ENCODE measurements around the gene BMAL2. TPM values are rescaled to one million over a fixed set of nuclear protein-coding genes. Genes with fewer than 3 reads are reported as not detected.
A peak's percentile ranks its signal among the peaks of the same experiment; 100 is the strongest.

BMAL2 gene
- total RNA-seq, 1 donor from 2014 or later = 58.8 TPM

DNA sequence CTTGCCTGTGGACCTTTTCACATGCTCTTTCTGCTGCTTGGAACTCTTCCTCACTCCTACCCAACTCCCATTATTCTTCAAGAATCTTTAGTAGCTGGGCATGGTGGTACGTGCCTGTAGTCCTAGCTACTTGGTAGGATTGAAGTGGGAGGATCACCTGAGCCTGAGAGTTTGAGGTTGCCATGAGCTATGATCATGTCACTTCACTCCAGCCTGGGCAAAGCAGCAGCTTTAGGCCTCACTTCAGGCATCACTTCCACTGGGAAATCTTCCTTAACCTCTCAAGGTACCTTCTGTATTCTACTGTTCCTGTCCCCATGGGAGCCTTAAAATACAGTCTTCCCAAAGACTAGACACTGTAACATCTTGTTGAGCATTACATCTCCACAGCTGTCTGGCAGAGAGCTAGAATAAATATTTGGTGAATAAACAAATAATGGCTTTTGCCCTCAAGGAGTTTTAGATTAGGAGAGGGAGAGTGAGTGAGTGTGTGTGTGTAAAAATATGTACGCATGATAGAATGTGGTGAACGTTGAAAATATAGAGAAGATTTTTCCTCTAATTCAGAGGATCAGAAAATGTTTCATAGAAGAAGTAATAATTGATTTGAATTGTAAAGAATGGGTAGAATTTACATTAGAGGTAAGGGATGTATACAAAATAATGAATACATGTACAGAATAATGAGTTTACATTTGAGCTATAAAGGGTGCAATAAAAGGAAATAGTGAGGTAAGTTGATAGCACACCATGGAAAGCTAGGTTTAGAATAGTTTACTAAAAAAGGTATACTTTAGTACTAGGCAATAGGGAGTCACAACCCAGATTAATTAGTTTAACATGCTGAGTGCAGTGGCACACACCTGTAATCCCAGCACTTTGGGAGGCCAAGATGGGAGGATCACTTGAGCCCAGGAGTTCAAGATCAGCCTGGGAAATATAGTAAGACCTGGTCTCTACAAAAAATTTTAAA, 29.2 kb upstream of the BMAL2 start:
- intact Hi-C loops (cut with micrococcal nuclease) = no loop called here

DNA sequence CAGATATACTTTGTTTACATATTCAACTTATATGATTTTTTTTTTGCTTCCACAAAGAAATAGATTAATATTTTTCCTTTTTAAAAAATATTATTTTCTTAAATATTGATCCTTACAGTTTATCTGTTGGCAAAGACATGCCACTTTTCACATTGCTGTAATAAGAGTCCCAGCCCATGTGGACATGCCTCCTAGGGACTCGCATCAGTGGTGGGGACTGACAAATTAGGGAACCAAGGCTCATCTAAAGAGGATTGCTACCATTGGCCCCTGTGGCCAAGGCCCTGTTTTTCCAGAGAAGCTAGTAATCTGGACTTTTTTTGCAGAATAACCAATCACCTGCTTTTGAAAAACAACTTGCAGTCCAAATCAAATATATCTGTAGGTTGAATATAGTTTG, 27.8 kb upstream of the BMAL2 start:
- Mint-ChIP-seq H3K27ac (no peak overlapping the region), H3K4me1 (peaks cover 10% of the 10 kb centered on the region), H3K9me3 (no peaks in the 10 kb centered on the region), H3K27me3 (no peaks in the 10 kb centered on the region), H3K4me3 (no peak overlapping the region), H3K36me3 (ENCODE audit: low read depth) (peaks cover 21% of the 10 kb centered on the region)
- no peak for DNase-seq
- intact Hi-C loops (cut with micrococcal nuclease) = loop anchor here (1.0 to 5.0 kb wide), 3 partner anchors 63 to 453 kb away; partner anchors contain the start of gene STK38L

More for the DNA sequence above, 29.2 kb upstream of the BMAL2 start:
- Mint-ChIP-seq H3K27me3 (no peaks in the 10 kb centered on the region), H3K36me3 (ENCODE audit: low read depth) (peaks cover 25% of the 10 kb centered on the region), H3K4me1 (peaks cover 5% of the 10 kb centered on the region), H3K4me3 (no peak overlapping the region), H3K9me3 (no peaks in the 10 kb centered on the region), H3K27ac (no peak overlapping the region)
- no peak for DNase-seq

DNA sequence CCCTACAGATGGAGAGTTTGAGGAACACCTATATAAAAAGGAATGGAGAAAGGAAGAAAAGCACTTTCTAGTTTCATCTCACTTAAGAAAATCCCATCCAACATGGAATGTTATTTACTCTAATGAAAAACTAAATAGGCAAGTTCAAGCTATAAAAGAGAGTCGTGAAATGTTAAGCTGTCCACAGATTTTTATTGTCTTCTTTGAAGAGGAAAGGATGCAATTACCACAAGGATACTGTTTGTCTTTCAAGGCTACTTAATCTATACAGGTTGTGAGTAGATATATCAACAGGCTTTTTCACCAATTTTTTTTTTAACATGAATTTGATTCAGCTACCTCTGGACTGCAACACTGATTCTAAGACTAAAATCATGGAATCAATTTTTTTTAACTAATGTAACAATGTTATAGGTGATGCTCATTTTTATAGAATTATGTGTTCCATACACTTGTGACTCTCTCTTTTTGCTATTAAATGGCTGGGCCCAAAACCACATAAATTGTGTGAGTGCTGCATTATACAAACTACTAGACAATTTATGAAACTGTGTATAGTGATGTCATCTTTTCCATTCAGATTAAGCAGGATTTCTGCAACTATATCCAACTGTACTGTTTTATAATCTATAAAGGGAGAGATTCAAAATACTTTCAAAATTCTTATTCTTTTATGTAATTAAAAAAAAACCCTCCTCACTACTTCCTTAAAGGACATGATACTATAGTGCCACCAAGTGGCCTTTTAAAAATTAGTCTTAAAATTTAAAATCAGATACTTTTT, 26.8 kb upstream of the BMAL2 start:
- intact Hi-C loops (cut with micrococcal nuclease) = loop anchor here (1.0 to 5.0 kb wide), 5 partner anchors 64 to 454 kb away; partner anchors contain the start of genes STK38L and TM7SF3
- H3K27ac Mint-ChIP-seq = no peak overlapping the region
- no peak for DNase-seq
- no peak overlapping the region for H3K4me3 Mint-ChIP-seq
- no peaks in the 10 kb centered on the region for H3K27me3 Mint-ChIP-seq
- no peaks in the 10 kb centered on the region for H3K9me3 Mint-ChIP-seq
- peaks cover 20% of the 10 kb centered on the region for H3K36me3 Mint-ChIP-seq (ENCODE audit: low read depth)
- H3K4me1 Mint-ChIP-seq = peaks cover 11% of the 10 kb centered on the region

DNA sequence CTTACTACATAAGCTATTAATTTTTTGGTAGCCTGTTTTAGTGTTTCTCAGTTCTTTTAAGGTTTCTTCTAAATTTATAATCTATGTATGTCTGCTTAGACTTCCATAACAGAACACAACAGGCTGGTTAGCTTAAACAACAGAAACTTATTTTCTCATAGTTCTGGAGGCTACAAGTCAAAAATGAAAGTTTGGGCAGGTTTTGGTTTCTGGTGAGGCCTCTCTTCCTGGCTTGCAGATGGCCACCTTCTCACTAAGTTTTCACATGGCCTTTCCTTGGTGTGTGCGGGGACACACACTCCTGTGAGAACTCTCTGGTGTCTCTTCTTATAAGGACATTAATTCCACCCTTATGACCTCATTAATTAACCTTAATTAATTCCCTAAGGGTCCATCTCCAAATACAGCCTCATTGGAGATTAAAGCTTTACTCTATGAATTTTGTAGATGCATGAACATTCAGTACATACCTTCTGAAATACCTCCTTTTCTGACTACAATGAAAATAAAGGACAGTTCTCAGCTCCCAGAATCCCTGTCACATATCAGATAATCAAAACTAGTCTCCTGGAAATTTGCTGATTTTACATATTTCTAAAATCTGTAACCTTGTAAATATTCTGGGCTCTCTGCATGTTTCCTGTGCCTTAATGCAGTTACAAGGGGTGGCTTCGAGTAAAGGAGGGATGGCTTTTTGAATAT, 23.2 kb upstream of the BMAL2 start:
- intact Hi-C loops (cut with micrococcal nuclease) = loop anchor here (5.0 kb wide), 2 partner anchors 67 to 457 kb away; partner anchors contain the start of gene STK38L
- Mint-ChIP-seq H3K4me3 (no peak overlapping the region), H3K27me3 (no peaks in the 10 kb centered on the region), H3K4me1 (peaks cover 11% of the 10 kb centered on the region), H3K27ac (no peak overlapping the region), H3K36me3 (ENCODE audit: low read depth) (peaks cover 23% of the 10 kb centered on the region), H3K9me3 (no peaks in the 10 kb centered on the region)
- DNase-seq = peak; percentile 60

DNA sequence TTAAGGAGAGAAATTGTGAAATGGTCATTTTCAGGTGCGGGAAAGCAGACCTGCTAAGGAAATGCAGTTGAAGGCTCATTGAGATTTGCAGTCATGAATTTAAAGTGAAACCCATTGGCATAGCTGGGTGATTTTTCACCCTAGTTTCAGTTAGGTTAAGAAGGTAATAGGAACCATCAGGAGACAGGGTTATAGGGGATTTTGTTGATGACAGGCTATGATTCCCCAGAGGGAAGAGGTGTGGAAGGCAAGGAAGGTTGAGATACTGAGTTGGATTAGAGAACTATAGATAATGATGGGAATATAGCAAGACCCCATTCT, 22.7 kb upstream of the BMAL2 start:
- H3K27me3 Mint-ChIP-seq = no peaks in the 10 kb centered on the region
- H3K4me3 Mint-ChIP-seq = no peak overlapping the region
- H3K9me3 Mint-ChIP-seq = no peaks in the 10 kb centered on the region
- peak; percentile 41 for DNase-seq
- H3K27ac Mint-ChIP-seq = no peak overlapping the region
- peaks cover 23% of the 10 kb centered on the region for H3K36me3 Mint-ChIP-seq (ENCODE audit: low read depth)
- peaks cover 11% of the 10 kb centered on the region for H3K4me1 Mint-ChIP-seq
- intact Hi-C loops (cut with micrococcal nuclease) = loop anchor here (5.0 kb wide), 2 partner anchors 68 to 458 kb away; partner anchors contain the start of gene STK38L

DNA sequence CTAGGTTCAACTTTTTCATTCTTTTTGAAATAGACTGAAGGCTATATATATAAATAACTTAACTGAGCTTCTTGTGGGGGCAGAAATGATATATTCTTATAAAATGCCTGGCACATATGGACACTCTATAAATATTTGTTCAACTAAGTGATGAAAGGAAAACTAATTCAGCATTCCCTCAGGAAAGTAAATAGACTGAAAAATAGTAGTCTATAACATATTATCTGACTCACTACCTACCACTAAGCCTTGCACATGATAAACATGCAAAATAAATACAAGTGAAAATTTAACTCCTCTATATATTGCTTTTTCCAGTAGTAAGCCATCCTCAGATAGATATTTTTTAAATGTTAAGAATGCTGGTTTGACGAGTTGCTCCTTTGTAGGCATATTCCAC, 15.7 kb upstream of the BMAL2 start:
- intact Hi-C loops (cut with micrococcal nuclease) = no loop called here
- H3K4me3 Mint-ChIP-seq = no peak overlapping the region
- no peaks in the 10 kb centered on the region for H3K9me3 Mint-ChIP-seq

DNA sequence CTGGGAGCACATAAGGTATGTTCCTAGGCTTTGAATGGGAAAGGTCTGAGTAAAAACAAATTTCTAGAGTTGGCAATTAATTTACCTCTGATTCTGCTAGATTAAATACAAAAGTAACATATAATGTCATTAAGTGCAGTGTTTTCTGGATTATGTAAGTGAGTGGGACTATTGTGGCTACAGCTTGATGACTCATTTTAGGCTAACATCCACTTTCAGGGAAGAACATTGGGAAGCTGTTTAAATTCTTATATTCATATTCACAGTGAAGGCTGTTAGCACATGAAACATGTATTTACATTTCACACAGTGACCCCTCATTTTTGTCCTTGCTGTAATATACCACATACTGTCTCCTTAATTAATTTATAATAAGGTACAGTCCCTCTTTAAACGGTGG, 13.2 kb upstream of the BMAL2 start:
- peaks cover 27% of the 10 kb centered on the region for H3K36me3 Mint-ChIP-seq (ENCODE audit: low read depth)
- no peaks in the 10 kb centered on the region for H3K9me3 Mint-ChIP-seq
- no peaks in the 10 kb centered on the region for H3K27me3 Mint-ChIP-seq
- intact Hi-C loops (cut with micrococcal nuclease) = no loop called here
- no peak overlapping the region for H3K27ac Mint-ChIP-seq
- no peak for DNase-seq
- H3K4me3 Mint-ChIP-seq = no peak overlapping the region
- peaks cover 2% of the 10 kb centered on the region for H3K4me1 Mint-ChIP-seq

More for the DNA sequence above, 15.7 kb upstream of the BMAL2 start:
- no peak for DNase-seq
- Mint-ChIP-seq H3K27me3 (no peaks in the 10 kb centered on the region), H3K27ac (no peak overlapping the region), H3K36me3 (ENCODE audit: low read depth) (peaks cover 25% of the 10 kb centered on the region), H3K4me1 (no peaks in the 10 kb centered on the region)

DNA sequence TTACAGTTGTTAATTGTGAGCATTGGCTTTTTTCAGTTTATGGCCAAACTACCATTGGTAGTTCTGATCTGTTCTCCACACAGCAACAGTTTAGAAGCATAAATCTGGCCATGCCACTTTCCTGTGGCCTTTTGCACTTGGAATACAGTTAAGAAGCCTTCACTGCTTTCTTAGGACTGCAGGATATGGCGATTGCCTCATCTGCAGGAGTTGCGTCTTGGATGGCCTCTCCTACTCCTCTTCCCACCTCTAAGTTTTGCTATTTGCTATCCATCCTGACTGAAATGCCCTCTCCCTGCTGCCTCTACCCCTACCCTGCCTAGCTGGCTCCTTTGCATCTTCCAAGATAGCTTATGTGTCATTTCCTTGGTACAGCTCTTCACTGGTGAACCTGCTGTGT, 12.8 kb upstream of the BMAL2 start:
- intact Hi-C loops (cut with micrococcal nuclease) = no loop called here
- no peak overlapping the region for H3K4me3 Mint-ChIP-seq
- H3K27ac Mint-ChIP-seq = peak overlapping the region; percentile 20
- peaks cover 27% of the 10 kb centered on the region for H3K36me3 Mint-ChIP-seq (ENCODE audit: low read depth)
- peaks cover 2% of the 10 kb centered on the region for H3K4me1 Mint-ChIP-seq
- no peaks in the 10 kb centered on the region for H3K27me3 Mint-ChIP-seq
- peak; percentile 43 for DNase-seq
- H3K9me3 Mint-ChIP-seq = no peaks in the 10 kb centered on the region

DNA sequence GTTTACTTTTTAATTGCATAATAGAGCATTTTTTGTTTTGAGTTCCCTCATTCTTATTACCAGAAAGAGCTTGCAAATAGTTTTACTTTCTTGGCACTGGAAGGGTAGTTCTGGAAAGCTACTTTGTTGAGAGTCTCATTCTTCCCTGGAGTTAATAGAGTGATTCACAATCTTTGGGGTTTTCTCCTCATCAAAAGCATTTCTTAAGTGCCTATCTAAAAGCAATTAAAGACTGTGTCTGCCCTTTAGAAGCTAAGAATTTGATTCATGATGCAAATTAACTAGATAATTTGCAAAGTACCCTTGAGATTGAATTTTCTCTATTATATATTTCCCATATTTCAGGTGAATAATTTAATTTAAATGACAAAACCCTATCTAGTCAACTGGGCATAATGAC, 8.1 kb upstream of the BMAL2 start:
- Mint-ChIP-seq H3K27ac (no peak overlapping the region), H3K27me3 (no peaks in the 10 kb centered on the region), H3K9me3 (no peaks in the 10 kb centered on the region), H3K36me3 (ENCODE audit: low read depth) (peaks cover 25% of the 10 kb centered on the region), H3K4me3 (no peak overlapping the region), H3K4me1 (peaks cover 9% of the 10 kb centered on the region)
- intact Hi-C loops (cut with micrococcal nuclease) = no loop called here
- DNase-seq = no peak

DNA sequence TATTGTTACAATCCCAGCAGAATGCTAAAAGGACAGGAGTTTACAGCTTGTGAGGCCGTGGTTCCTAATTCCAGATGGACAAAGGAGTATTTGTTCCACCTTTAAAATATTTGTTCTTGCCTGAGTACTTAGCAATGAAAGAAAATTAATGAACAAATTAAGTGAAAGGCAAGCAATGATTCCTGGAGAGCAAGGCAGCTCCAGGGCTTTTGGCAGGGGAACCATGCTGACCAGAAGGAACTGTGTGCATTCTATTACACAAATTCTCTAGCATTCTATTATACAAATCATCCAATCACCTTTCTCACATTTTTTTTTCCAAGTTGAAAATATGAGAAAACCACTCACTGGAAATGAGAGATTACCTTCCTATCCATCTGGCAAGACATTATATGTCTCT, 1.8 kb upstream of the BMAL2 start:
- H3K27ac Mint-ChIP-seq = peak overlapping the region; percentile 91
- peak overlapping the region; percentile 95 for H3K4me3 Mint-ChIP-seq
- no peak for DNase-seq
- no peaks in the 10 kb centered on the region for H3K27me3 Mint-ChIP-seq
- H3K9me3 Mint-ChIP-seq = no peaks in the 10 kb centered on the region
- peaks cover 51% of the 10 kb centered on the region for H3K4me1 Mint-ChIP-seq
- intact Hi-C loops (cut with micrococcal nuclease) = loop anchor here (2.0 to 5.0 kb wide), 8 partner anchors 51 to 1771 kb away; partner anchors contain the start of genes FGFR1OP2 and PPFIBP1
- peaks cover 12% of the 10 kb centered on the region for H3K36me3 Mint-ChIP-seq (ENCODE audit: low read depth)

DNA sequence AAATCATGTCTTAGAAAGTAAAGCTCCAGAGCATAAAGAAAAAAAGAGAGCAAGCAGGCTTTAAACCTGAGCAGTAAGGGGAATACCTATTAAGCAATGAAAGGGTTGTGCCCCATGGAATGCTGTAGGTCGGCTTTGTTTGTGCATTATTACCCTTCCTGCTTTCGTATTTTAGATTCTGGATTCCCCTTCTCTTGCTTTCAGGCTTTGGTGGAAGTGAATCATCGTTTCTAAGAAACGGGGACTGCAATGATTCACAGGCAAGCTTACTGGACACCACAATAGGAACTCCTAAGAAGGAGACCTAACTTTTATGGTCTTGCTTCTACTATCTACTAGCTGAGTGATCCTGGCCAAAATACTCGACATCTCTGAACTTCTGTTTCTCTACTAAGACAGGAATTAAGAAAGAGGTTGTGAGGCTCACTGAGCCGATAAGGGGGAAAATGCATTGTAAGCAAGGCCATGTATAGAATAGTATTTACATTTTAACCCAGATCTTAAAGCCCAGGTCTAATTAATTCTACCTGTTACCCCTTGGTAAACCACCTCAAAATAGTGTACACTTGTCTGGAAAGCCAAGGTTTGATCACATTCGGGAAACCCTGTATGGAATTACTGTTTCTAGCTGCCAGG, 1.2 kb upstream of the BMAL2 start:
- no peaks in the 10 kb centered on the region for H3K27me3 Mint-ChIP-seq
- peak; percentile 82 for DNase-seq
- H3K4me3 Mint-ChIP-seq = peak overlapping the region; percentile 95
- H3K9me3 Mint-ChIP-seq = no peaks in the 10 kb centered on the region
- intact Hi-C loops (cut with micrococcal nuclease) = loop anchor here (2.0 to 5.0 kb wide), 8 partner anchors 51 to 1771 kb away; partner anchors contain the start of genes FGFR1OP2 and PPFIBP1
- H3K27ac Mint-ChIP-seq = peak overlapping the region; percentile 91
- H3K4me1 Mint-ChIP-seq = peaks cover 56% of the 10 kb centered on the region
- peaks cover 12% of the 10 kb centered on the region for H3K36me3 Mint-ChIP-seq (ENCODE audit: low read depth)

DNA sequence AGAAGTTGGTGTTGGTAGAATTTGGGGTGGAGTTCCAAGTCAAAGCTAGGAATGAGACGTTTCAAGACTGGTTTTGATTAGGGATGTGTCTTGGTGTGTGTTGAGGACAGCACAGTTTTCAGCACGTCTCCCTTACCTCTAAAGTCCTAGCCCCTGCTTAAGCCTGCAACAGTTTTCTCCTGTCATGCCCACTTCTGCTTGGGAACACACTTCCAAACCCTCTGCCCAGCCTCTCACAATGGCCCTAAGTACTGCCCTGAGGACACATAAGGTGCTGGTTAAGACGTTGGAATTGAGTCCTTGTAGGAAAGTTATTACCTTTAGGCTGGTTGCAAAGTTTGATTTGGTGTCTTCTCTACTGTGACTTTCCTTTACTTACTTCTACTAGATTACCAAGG, 710 bp upstream of the BMAL2 start:
- H3K9me3 Mint-ChIP-seq = no peaks in the 10 kb centered on the region
- H3K36me3 Mint-ChIP-seq (ENCODE audit: low read depth) = peaks cover 9% of the 10 kb centered on the region
- intact Hi-C loops (cut with micrococcal nuclease) = loop anchor here (2.0 to 5.0 kb wide), 9 partner anchors 50 to 1770 kb away; partner anchors contain the start of genes FGFR1OP2, MRPS35 and PPFIBP1
- DNase-seq = peak; percentile 62
- H3K27me3 Mint-ChIP-seq = no peaks in the 10 kb centered on the region
- peak overlapping the region; percentile 91 for H3K27ac Mint-ChIP-seq
- peak overlapping the region; percentile 95 for H3K4me3 Mint-ChIP-seq
- peaks cover 56% of the 10 kb centered on the region for H3K4me1 Mint-ChIP-seq

DNA sequence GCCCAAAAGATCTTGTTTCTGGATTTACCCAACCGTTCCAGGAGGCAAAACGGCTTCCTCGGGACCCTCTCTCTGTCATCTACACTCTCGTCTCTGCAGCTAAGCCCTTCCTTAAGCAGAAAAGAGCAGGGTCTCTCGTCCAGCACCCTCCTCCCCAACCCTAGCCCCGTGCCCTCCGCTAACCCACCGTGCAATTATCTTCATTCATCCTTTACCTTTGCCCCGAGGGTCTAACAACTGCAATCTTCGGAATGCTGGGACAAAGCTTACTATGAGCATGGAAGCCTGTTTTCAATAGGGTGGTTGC, 276 bp upstream of the BMAL2 start:
- no peak for DNase-seq
- Mint-ChIP-seq H3K27ac (peak overlapping the region; percentile 91), H3K36me3 (ENCODE audit: low read depth) (peaks cover 8% of the 10 kb centered on the region), H3K4me3 (peak overlapping the region; percentile 95), H3K4me1 (peaks cover 57% of the 10 kb centered on the region), H3K27me3 (no peaks in the 10 kb centered on the region), H3K9me3 (no peaks in the 10 kb centered on the region)
- intact Hi-C loops (cut with micrococcal nuclease) = loop anchor here (2.0 to 5.0 kb wide), 8 partner anchors 50 to 1770 kb away; partner anchors contain the start of genes MRPS35 and PPFIBP1
